Glutamatergic neuron (in vitro differentiated cells): ENCODE results near the gene NSD1. TPM values are rescaled to one million over a fixed set of nuclear protein-coding genes. Genes with fewer than 3 reads are reported as not detected.
A peak's percentile ranks its signal among the peaks of the same experiment; 100 is the strongest.

ENCODE experiments used
- DNase-seq: peaks from one replicate; pipeline ENCODE4 v3.0.0; 2022
- H3K27ac Mint-ChIP-seq: one replicate; pipeline ENCODE4 v1.8.0; 2020; ENCODE audit warnings: mild to moderate bottlenecking, mixed read lengths, inconsistent platforms; ENCODE audit not compliant: unreplicated experiment
- H3K27me3 Mint-ChIP-seq: one replicate; pipeline ENCODE4 v1.8.0; 2020; ENCODE audit warnings: mild to moderate bottlenecking, moderate library complexity, mixed read lengths, inconsistent platforms; ENCODE audit not compliant: unreplicated experiment
- H3K36me3 Mint-ChIP-seq: one replicate; pipeline ENCODE4 v1.8.0; 2020; ENCODE audit warnings: mild to moderate bottlenecking, mixed read lengths, inconsistent platforms; ENCODE audit not compliant: unreplicated experiment
- H3K4me1 Mint-ChIP-seq: one replicate; pipeline ENCODE4 v1.8.0; 2020; ENCODE audit warnings: mild to moderate bottlenecking, low read depth, mixed read lengths, inconsistent platforms; ENCODE audit not compliant: unreplicated experiment
- H3K4me3 Mint-ChIP-seq: one replicate; pipeline ENCODE4 v1.8.0; 2020; ENCODE audit warnings: mild to moderate bottlenecking, mixed read lengths, inconsistent platforms; ENCODE audit not compliant: unreplicated experiment
- H3K9me3 Mint-ChIP-seq: one replicate; pipeline ENCODE4 v1.8.0; 2020; ENCODE audit warnings: mild to moderate bottlenecking, moderate library complexity, mixed read lengths, inconsistent platforms; ENCODE audit not compliant: unreplicated experiment
- total RNA-seq: library from RNA; stranded (reverse); fragmentation: NEBNext Ultra II Directional; extraction: Animal tissue kit (Norgen Biotek cat#: 25700); gene quantifications from one replicate; pipeline ENCODE4 v1.2.1, GENCODE V29; 2021; ENCODE audit not compliant: unreplicated experiment
- TF ChIP-seq, protein P1 (sequence below): fragments of 200-600 bp; sonication (generic); IDR thresholded peaks from one replicate; pipeline ENCODE4 v1.5.0; 2021; ENCODE audit not compliant: partially characterized antibody, unreplicated experiment

The NSD1 gene
- total RNA-seq, 1 donor from 2014 or later, result 151 TPM

DNA sequence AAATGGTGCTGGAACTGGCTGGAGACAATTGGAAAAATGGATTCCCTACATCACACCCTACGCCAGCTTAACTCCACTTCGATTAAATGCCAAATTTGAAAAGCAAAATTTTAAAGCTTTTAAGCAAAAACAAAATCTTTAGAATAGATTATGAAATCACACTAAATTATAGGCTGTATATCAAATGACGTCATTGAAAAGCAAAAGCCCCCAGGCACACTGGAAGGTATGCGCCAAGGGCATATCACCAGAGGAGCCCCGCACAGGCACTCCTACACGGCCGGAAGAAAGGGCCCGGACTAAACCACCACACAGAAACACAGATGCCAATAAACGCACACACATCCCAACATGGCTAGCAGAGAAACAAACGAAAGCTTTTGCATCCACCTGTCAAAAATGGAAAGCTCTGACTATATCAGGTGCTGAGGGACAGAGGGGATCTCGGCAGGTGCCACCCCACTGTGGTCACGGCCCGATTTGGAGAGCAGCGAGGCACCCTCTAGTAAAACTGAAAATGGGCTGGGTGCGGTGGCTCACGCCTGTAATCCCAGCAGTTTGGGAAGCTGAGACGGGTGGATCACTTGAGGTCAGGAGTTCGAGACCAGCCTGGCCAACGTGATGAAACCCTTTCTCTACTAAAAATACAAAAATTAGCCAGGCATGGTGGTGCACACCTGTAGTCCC lies 195.1 kb downstream of the NSD1 start:
- H3K27ac Mint-ChIP-seq, result no peak overlapping the region
- peaks cover 8% of the 10 kb centered on the region for H3K27me3 Mint-ChIP-seq
- H3K36me3 Mint-ChIP-seq, result no peaks in the 10 kb centered on the region
- DNase-seq, result no peak
- peaks cover 19% of the 10 kb centered on the region for H3K4me1 Mint-ChIP-seq
- TF ChIP-seq, protein P1, sequence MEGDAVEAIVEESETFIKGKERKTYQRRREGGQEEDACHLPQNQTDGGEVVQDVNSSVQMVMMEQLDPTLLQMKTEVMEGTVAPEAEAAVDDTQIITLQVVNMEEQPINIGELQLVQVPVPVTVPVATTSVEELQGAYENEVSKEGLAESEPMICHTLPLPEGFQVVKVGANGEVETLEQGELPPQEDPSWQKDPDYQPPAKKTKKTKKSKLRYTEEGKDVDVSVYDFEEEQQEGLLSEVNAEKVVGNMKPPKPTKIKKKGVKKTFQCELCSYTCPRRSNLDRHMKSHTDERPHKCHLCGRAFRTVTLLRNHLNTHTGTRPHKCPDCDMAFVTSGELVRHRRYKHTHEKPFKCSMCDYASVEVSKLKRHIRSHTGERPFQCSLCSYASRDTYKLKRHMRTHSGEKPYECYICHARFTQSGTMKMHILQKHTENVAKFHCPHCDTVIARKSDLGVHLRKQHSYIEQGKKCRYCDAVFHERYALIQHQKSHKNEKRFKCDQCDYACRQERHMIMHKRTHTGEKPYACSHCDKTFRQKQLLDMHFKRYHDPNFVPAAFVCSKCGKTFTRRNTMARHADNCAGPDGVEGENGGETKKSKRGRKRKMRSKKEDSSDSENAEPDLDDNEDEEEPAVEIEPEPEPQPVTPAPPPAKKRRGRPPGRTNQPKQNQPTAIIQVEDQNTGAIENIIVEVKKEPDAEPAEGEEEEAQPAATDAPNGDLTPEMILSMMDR, result no peak
- no peak overlapping the region for H3K4me3 Mint-ChIP-seq
- H3K9me3 Mint-ChIP-seq, result peaks cover 1% of the 10 kb centered on the region

DNA sequence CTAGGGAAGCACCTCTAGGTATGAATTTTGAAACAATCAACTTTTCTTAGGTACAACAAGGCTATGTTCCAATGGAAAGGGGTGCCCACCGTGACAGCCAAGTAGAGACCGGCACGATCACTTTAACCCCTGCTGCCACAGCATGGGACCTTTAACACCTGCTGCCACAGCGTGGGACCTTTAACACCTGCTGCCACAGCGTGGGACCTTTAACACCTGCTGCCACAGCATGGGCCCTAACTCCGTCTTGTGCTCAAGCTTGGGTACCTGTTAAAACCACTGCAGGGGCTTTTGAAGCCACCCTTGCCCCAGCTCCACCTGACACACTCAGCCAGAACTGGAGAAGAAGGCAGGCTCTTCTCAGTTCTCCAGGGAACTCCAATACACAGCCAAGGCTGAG lies 196.3 kb downstream of the NSD1 start:
- TF ChIP-seq, protein P1, result no peak
- H3K36me3 Mint-ChIP-seq, result no peaks in the 10 kb centered on the region
- DNase-seq, result no peak
- H3K4me1 Mint-ChIP-seq, result peaks cover 22% of the 10 kb centered on the region
- H3K27ac Mint-ChIP-seq, result no peak overlapping the region
- peaks cover 8% of the 10 kb centered on the region for H3K27me3 Mint-ChIP-seq
- peaks cover 5% of the 10 kb centered on the region for H3K9me3 Mint-ChIP-seq
- H3K4me3 Mint-ChIP-seq, result no peak overlapping the region

DNA sequence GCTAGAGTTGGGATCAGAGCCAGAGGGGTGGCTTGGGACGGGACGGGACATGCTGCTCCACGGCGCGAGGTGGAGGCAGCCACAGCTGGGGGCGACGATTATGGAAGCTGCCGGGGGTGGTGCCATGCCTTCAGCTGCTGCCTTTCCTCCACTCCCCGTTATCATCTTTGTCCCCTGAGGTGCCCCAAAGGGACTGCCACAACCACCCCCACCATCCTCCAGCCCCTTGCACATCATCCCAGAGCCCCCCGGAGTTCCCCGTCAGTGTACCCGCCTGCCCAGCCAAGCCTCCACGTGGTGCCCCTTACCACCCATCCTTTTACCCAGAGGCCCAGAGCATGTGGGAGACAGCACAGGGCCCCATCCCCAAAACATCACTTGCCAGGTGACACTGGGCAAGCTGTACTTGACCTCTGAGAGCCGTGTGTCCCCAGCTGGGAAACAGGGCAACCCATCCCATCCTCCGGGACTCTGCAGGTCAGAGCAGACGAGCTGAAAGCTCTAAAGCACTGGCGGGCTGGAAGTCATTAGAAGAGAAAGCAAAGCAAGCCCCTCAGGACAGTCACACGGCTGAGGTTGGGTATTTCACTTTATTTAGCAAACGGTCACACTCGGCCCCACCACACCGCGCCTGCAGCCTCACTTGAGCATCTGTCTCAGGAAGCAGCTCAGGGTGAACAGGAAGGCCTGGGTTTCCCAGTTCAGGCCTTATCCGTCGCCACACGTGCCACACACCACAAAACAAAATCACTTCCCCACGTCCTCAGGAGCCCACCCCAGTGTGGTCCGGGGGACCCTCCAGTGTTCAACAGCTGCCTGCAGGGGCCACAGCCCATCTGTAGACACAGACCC lies 197.6 kb downstream of the NSD1 start:
- H3K4me1 Mint-ChIP-seq, result peaks cover 22% of the 10 kb centered on the region
- TF ChIP-seq, protein P1, result no peak
- peaks cover under 1% of the 10 kb centered on the region for H3K36me3 Mint-ChIP-seq
- peak overlapping the region; percentile 38 for H3K4me3 Mint-ChIP-seq
- no peak for DNase-seq
- peaks cover 4% of the 10 kb centered on the region for H3K9me3 Mint-ChIP-seq
- H3K27ac Mint-ChIP-seq, result peak overlapping the region; percentile 83
- H3K27me3 Mint-ChIP-seq, result peaks cover 11% of the 10 kb centered on the region

- TF ChIP-seq, protein P1, result no peak
- Mint-ChIP-seq H3K27ac (peak overlapping the region; percentile 83), H3K4me1 (peaks cover 22% of the 10 kb centered on the region), H3K9me3 (peaks cover 7% of the 10 kb centered on the region), H3K36me3 (peaks cover 5% of the 10 kb centered on the region), H3K27me3 (peaks cover 12% of the 10 kb centered on the region), H3K4me3 (peak overlapping the region; percentile 46)
- no peak for DNase-seq
Measured at GRCh38 chr5:177332031-177332895, 198.7 kb downstream of the NSD1 start.
